K562 (cell line): ENCODE data around the gene PIF1. TPM values are rescaled to one million over a fixed set of nuclear protein-coding genes. Genes with fewer than 3 reads are reported as not detected.

Experiments used
- ATAC-seq: fragments of 200-7000 bp; cut with Tn5 transposase; 3 replicates; pipeline ENCODE4 v1.9.1; 2020; ENCODE audit warnings: moderate library complexity
- BruUV-seq: library from RNA; stranded (reverse); fragments of 400-500 nt; replicated peaks from 2 replicates; lab custom pipeline; 2021; lab: Mats Ljungman, UMichigan
- CTCF ChIA-PET: fragments of 300-600 bp; formaldehyde crosslinking; extraction: SDS; loops from one replicate; lab custom pipeline; 2021; ENCODE audit warnings: low intra/inter-chr PET ratio; lab: Yijun Ruan, JAX
- POLR2A ChIA-PET: fragments of 300-600, 350-650 bp; sonication (Branson Sonifier 250); formaldehyde crosslinking; extraction: SDS; loops from one replicate; lab custom pipeline; 2021; ENCODE audit warnings: antibody characterized with exemption, inconsistent platforms; lab: Yijun Ruan, JAX
- DNase-seq, 4 experiments: peaks; one replicate each; pipeline versions ENCODE4 v3.0.0 to v3.0.0-alpha.2; 2011 to 2018; ENCODE audit warnings: low spot score in 3 of 4, mixed read lengths in 3 of 4; ENCODE audit errors: extremely low read depth in 1 of 4
- FAIRE-seq: peaks from 2 replicates; lab custom pipeline; 2011; peaks lifted over from hg19 to GRCh38; lab: Jason Lieb, UNC
- H2AFZ ChIP-seq: 2 replicates; pipeline ENCODE4 v1.6.0; 2011; ENCODE audit warnings: low read depth, low read length, control low read depth, inconsistent platforms
- H3K27ac ChIP-seq: fragments of 200-600 bp; 3 replicates; pipeline ENCODE4 v1.8.0; 2011; ENCODE audit warnings: low read depth, mild to moderate bottlenecking, control low read depth, inconsistent platforms, low read length, moderate library complexity, mixed read lengths; ENCODE audit errors: extremely low read depth
- H3K27me3 ChIP-seq, 2 experiments: fragments of 300-600 bp in 1 of 2; 2 replicates in 1 of 2; 3 replicates in 1 of 2; pipeline versions ENCODE4 v1.6.0 to v1.8.0; 2011; ENCODE audit warnings: inconsistent platforms in 2 of 2, low read length in 2 of 2, mild to moderate bottlenecking in 1 of 2, mixed read lengths in 1 of 2, moderate library complexity in 1 of 2; ENCODE audit not compliant: control insufficient read depth in 2 of 2, insufficient read depth in 2 of 2
- H3K36me3 ChIP-seq: fragments of 300-600 bp; 3 replicates; pipeline ENCODE4 v1.8.0; 2011; ENCODE audit warnings: mild to moderate bottlenecking, low read length, inconsistent platforms; ENCODE audit not compliant: control insufficient read depth, insufficient read depth
- H3K4me1 ChIP-seq, 2 experiments: fragments of 200-600 bp in 1 of 2; replicated peaks in 1 of 2; 2 replicates in 1 of 2; 3 replicates in 1 of 2; pipeline versions ENCODE4 v1.5.1 to v1.8.0; 2011; ENCODE audit warnings: inconsistent platforms in 2 of 2, low read length in 2 of 2, mild to moderate bottlenecking in 1 of 2, mixed read lengths in 1 of 2, moderate library complexity in 1 of 2; ENCODE audit not compliant: control insufficient read depth in 2 of 2, insufficient read depth in 2 of 2
- H3K4me2 ChIP-seq: 2 replicates; pipeline ENCODE4 v1.6.1; 2011; ENCODE audit warnings: low read length, control low read depth, inconsistent platforms, mixed read lengths; ENCODE audit not compliant: insufficient read depth
- H3K4me3 ChIP-seq: fragments of 200-600 bp; sonication (generic), shearing (Covaris generic); 2 replicates; pipeline ENCODE4 v1.5.1; 2016; ENCODE audit warnings: control low read depth, inconsistent platforms
- H3K79me2 ChIP-seq: fragments of 200-600 bp; 3 replicates; pipeline ENCODE4 v1.8.0; 2011; ENCODE audit warnings: low read length, inconsistent platforms; ENCODE audit not compliant: control insufficient read depth, insufficient read depth
- H3K9ac ChIP-seq, 2 experiments: 2 replicates each; pipeline versions ENCODE4 v1.6.0 to v1.6.1; 2011; ENCODE audit warnings: low read depth in 2 of 2, low read length in 2 of 2, control low read depth in 1 of 2, inconsistent platforms in 1 of 2, mild to moderate bottlenecking in 1 of 2, mixed read lengths in 1 of 2; ENCODE audit not compliant: insufficient read depth in 1 of 2
- H3K9me1 ChIP-seq: one replicate; pipeline ENCODE4 v1.6.0; 2011; ENCODE audit warnings: inconsistent platforms, mild to moderate bottlenecking, low read length, moderate library complexity; ENCODE audit not compliant: control insufficient read depth, insufficient read depth
- H3K9me3 ChIP-seq: replicated peaks from 2 replicates; pipeline ENCODE4 v1.5.1; 2011; ENCODE audit warnings: low read depth, low read length, inconsistent platforms; ENCODE audit not compliant: control insufficient read depth, insufficient read depth
- H4K20me1 ChIP-seq: replicated peaks from 2 replicates; pipeline ENCODE4 v1.6.1; 2011; ENCODE audit warnings: low read length, inconsistent platforms, mixed read lengths; ENCODE audit not compliant: control insufficient read depth, insufficient read depth
- CBX3 ChIP-seq, 2 experiments: IDR thresholded peaks; 1 replicate in 1 of 2; 2 replicates in 1 of 2; pipeline ENCODE4 v1.6.1; 2012; ENCODE audit warnings: inconsistent platforms in 2 of 2, low read length in 2 of 2, borderline replicate concordance in 1 of 2, control low read depth in 1 of 2
- EP400 ChIP-seq: fragments of 450-650 bp; IDR thresholded peaks from 2 replicates; pipeline ENCODE4 v1.6.1; 2017; ENCODE audit warnings: antibody characterized with exemption, mild to moderate bottlenecking, moderate library complexity
- MED1 ChIP-seq: sonication (generic); formaldehyde crosslinking; IDR thresholded peaks from 2 replicates; pipeline ENCODE4 v1.8.1; 2023; ENCODE audit warnings: missing genetic modification reagents, borderline replicate concordance
- NR0B1 ChIP-seq: fragments of 450-650 bp; IDR thresholded peaks from one replicate; pipeline ENCODE4 v1.6.1; 2018; ENCODE audit warnings: mild to moderate bottlenecking, moderate library complexity; ENCODE audit not compliant: partially characterized antibody
- SMAD1 ChIP-seq: fragments of 150-350 bp; IDR thresholded peaks from 2 replicates; pipeline ENCODE4 v1.6.1; 2014; ENCODE audit warnings: low read length, low read depth; ENCODE audit not compliant: partially characterized antibody
- TEAD4 ChIP-seq, 2 experiments: sonication (generic) in 1 of 2; formaldehyde crosslinking in 1 of 2; IDR thresholded peaks; 2 replicates each; pipeline versions ENCODE4 v1.6.1 to v1.8.0; 2012 to 2022; ENCODE audit warnings: borderline replicate concordance in 1 of 2, inconsistent platforms in 1 of 2, low read length in 1 of 2, mild to moderate bottlenecking in 1 of 2, missing genetic modification reagents in 1 of 2
- ZBTB12 ChIP-seq: fragments of 250-450 bp; sonication (Bioruptor Pico); IDR thresholded peaks from 2 replicates; pipeline ENCODE4 v1.4.0; 2020
- ZBTB49 ChIP-seq: sonication (generic); formaldehyde crosslinking; IDR thresholded peaks from 2 replicates; pipeline ENCODE4 v1.8.0; 2022; ENCODE audit warnings: missing genetic modification reagents, mild to moderate bottlenecking, borderline replicate concordance
- ZNF445 ChIP-seq: fragments of 250-450 bp; sonication (Bioruptor Pico); IDR thresholded peaks from 2 replicates; pipeline ENCODE4 v1.4.0; 2020; ENCODE audit warnings: low read depth, mild to moderate bottlenecking, moderate library complexity
- WGBS: fragments of 100-300 bp; shearing (Covaris generic); methylation state at CpG from one replicate; pipeline ENCODE4 v1.1.6; 2016; ENCODE audit warnings: low coverage, mixed read lengths; ENCODE audit not compliant: insufficient coverage; ENCODE audit errors: missing lambda C conversion rate; 5-methylcytosine and 5-hydroxymethylcytosine counted together
- in situ Hi-C: fragments of 300-500 bp; cut with MboI; formaldehyde crosslinking; loops from 4 replicates; pipeline ENCODE4 v1.15.0; 2018; ENCODE audit warnings: inconsistent platforms, mixed read lengths
- intact Hi-C: fragments of 100-400 bp; cut with micrococcal nuclease; formaldehyde crosslinking; loops from 2 replicates; pipeline ENCODE4 v1.14.2; 2022
- polyA plus RNA-seq, 8 experiments: library from polyadenylated mRNA; depleted of rRNA in 4 of 8; stranded (reverse) in 5 of 8; unstranded in 3 of 8; fragments of >200 nt; fragmentation: Nextera tagmentation in 2 of 8; fragmentation: Illumina TruSeq in 1 of 8; extraction: Ambion mirVana in 2 of 8; extraction: Trizol in 1 of 8; gene quantifications; 2 replicates each; pipeline versions ENCODE4 v1.2.1 to v1.2.3, GENCODE V29; 2011 to 2014; ENCODE audit warnings: inconsistent platforms in 1 of 8, missing spikeins in 1 of 8
- total RNA-seq, 7 experiments: library from RNA; depleted of rRNA in 6 of 7; stranded (reverse); fragments of >200 nt in 6 of 7; fragmentation: Illumina TruSeq in 2 of 7; extraction: Trizol in 2 of 7; gene quantifications; 2 replicates each; pipeline versions ENCODE4 v1.2.1 to v1.2.3, GENCODE V29; 2011 to 2021; ENCODE audit warnings: low replicate concordance in 1 of 7
- TF ChIP-seq, protein P1 (sequence below): sonication (generic); IDR thresholded peaks from 2 replicates; pipeline ENCODE4 v1.6.1; 2016
- TF ChIP-seq, protein P2 (sequence below): fragments of 450-650 bp; IDR thresholded peaks from 2 replicates; pipeline ENCODE4 v1.6.1; 2016; ENCODE audit warnings: borderline replicate concordance
- TF ChIP-seq, protein P3 (sequence below): sonication (generic); formaldehyde crosslinking; IDR thresholded peaks from 2 replicates; pipeline ENCODE4 v1.9.0; 2022; ENCODE audit warnings: mild to moderate bottlenecking, missing genetic modification reagents

Gene PIF1
- total and polyA plus RNA-seq, 9 of the 15 experiments (the other 6 are each of a cell fraction or from before 2014, with no cell fraction given): 1.1 to 37.9 (median 11.5) TPM

DNA sequence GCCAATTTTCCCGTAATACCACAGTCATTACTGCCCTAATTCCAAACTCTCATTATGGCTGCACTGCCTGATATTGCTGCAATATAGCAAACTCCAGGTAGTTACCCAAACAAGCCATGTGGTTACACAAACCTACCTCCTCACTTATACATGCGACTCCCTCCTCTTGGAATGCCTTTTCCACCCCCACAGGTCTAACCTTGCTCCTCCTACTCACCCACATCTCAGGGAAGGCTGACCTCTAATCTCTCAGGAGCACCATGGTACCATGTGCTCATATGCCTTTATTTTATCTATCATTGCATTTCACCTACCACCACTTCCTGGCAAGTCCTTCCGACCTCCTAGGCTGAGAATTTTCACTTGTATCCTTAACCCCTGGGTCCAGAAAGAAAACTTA, 53.0 kb downstream of the PIF1 start:
- H3K4me2 ChIP-seq: no peak overlapping the region; the same call in 1 of the 2 replicates
- no peaks in the 10 kb centered on the region for H3K79me2 ChIP-seq
- DNase-seq (peak in 1 of 4 experiments; percentile 23), ATAC-seq (no peak), FAIRE-seq (no peak)
- no peaks in the 10 kb centered on the region for H3K9me1 ChIP-seq
- peaks cover 4% of the 10 kb centered on the region; the same call in 1 of the 2 replicates for H4K20me1 ChIP-seq
- POLR2A ChIA-PET: interaction anchor here (0.6 kb wide), 1 partner anchor 65 kb away, joined by 3 read pairs; no protein-coding TSS in a partner anchor
- 6% methylated on average over 3 of the region's 3 CpGs for WGBS
- H2AFZ ChIP-seq: peak overlapping the region; percentile 50; the same call in 1 of the 2 replicates
- H3K27me3 ChIP-seq: peaks cover 6 to 43% of the 10 kb centered on the region in 2 experiments; a peak in 4 of 5 replicates
- H3K9me3 ChIP-seq: no peaks in the 10 kb centered on the region
- CTCF ChIA-PET: no interaction called here
- peaks cover 8 to 29% of the 10 kb centered on the region in 2 experiments for H3K4me1 ChIP-seq
- BruUV-seq: no TSS peak
- H3K36me3 ChIP-seq: no peaks in the 10 kb centered on the region
- in situ Hi-C loops (no loop called here), intact Hi-C loops (no loop called here)
- H3K27ac ChIP-seq: no peak overlapping the region
- H3K9ac ChIP-seq: no peak overlapping the region
- no peak overlapping the region for H3K4me3 ChIP-seq
- TF ChIP-seq ZBTB49 (CRISPR knock-in tag) (no peak), ZNF445 (no peak), NR0B1 (no peak), MED1 (CRISPR knock-in tag) (no peak), EP400 (no peak), CBX3 (IDR thresholded peaks at IDR 0.05; ENCODE audit: borderline replicate concordance in 1 of 2, low read length in 2 of 2) (no peak), TEAD4 (IDR thresholded peaks at IDR 0.05; ENCODE audit: low read length) (peak; percentile 41; the same call in 1 of the 2 replicates), TEAD4 (CRISPR knock-in tag; IDR thresholded peaks at IDR 0.05; ENCODE audit: borderline replicate concordance) (no peak), SMAD1 (no peak), ZBTB12 (CRISPR knock-in tag) (no peak)
- TF ChIP-seq, protein P1, sequence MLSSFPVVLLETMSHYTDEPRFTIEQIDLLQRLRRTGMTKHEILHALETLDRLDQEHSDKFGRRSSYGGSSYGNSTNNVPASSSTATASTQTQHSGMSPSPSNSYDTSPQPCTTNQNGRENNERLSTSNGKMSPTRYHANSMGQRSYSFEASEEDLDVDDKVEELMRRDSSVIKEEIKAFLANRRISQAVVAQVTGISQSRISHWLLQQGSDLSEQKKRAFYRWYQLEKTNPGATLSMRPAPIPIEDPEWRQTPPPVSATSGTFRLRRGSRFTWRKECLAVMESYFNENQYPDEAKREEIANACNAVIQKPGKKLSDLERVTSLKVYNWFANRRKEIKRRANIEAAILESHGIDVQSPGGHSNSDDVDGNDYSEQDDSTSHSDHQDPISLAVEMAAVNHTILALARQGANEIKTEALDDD: peak; percentile 40; the same call in 1 of the 2 replicates
- TF ChIP-seq, protein P2, sequence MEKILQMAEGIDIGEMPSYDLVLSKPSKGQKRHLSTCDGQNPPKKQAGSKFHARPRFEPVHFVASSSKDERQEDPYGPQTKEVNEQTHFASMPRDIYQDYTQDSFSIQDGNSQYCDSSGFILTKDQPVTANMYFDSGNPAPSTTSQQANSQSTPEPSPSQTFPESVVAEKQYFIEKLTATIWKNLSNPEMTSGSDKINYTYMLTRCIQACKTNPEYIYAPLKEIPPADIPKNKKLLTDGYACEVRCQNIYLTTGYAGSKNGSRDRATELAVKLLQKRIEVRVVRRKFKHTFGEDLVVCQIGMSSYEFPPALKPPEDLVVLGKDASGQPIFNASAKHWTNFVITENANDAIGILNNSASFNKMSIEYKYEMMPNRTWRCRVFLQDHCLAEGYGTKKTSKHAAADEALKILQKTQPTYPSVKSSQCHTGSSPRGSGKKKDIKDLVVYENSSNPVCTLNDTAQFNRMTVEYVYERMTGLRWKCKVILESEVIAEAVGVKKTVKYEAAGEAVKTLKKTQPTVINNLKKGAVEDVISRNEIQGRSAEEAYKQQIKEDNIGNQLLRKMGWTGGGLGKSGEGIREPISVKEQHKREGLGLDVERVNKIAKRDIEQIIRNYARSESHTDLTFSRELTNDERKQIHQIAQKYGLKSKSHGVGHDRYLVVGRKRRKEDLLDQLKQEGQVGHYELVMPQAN: no peak
- TF ChIP-seq, protein P3, sequence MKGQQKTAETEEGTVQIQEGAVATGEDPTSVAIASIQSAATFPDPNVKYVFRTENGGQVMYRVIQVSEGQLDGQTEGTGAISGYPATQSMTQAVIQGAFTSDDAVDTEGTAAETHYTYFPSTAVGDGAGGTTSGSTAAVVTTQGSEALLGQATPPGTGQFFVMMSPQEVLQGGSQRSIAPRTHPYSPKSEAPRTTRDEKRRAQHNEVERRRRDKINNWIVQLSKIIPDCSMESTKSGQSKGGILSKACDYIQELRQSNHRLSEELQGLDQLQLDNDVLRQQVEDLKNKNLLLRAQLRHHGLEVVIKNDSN (CRISPR knock-in tag): no peak
